ENCODE results near the gene KRT7. TPM values are rescaled to one million over a fixed set of nuclear protein-coding genes. Genes with fewer than 3 reads are reported as not detected.
"Not testable (repeated sequence)": the region's sequence is repeated elsewhere in the genome, so short reads cannot be mapped to it uniquely, and the experiment has no call there.

KRT7 gene
- total RNA-seq, 2 experiments from 2014 or later: 1.1 to 1.8 TPM

DNA sequence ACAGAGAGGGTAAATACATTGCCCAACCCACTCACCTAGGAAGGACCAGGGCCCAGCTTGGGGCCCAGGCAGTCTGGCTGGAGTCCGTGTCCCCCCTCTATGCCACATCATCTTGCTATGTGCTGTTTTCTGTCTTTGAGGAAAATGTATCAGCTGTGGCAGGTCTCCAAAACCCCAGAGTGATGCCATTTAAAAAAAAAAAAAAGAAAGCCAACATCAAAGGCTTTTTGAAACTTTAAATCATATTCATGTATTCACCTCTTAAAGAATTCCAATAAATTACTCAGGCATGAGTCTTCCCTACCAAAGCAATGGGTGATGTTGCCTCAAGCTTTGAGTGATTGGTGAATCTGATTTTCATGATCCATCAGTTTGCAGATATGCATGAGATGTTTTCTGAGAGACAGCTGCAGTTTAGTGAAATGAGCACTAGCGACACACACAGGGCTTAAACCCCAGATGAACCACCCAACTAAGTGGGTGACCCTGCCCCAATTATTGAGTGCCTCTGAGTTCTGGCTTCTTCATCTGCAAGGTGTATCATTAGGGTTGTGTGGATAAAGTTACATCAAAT is 52.2 kb downstream of the KRT7 start:
- CTCF ChIA-PET: no interaction called here
- POLR2A ChIA-PET: no interaction called here

- POLR2A ChIA-PET: no interaction called here
- CTCF ChIA-PET: no interaction called here
Measured at GRCh38 chr12:52285851-52286530, 52.9 kb downstream of the KRT7 start.

DNA sequence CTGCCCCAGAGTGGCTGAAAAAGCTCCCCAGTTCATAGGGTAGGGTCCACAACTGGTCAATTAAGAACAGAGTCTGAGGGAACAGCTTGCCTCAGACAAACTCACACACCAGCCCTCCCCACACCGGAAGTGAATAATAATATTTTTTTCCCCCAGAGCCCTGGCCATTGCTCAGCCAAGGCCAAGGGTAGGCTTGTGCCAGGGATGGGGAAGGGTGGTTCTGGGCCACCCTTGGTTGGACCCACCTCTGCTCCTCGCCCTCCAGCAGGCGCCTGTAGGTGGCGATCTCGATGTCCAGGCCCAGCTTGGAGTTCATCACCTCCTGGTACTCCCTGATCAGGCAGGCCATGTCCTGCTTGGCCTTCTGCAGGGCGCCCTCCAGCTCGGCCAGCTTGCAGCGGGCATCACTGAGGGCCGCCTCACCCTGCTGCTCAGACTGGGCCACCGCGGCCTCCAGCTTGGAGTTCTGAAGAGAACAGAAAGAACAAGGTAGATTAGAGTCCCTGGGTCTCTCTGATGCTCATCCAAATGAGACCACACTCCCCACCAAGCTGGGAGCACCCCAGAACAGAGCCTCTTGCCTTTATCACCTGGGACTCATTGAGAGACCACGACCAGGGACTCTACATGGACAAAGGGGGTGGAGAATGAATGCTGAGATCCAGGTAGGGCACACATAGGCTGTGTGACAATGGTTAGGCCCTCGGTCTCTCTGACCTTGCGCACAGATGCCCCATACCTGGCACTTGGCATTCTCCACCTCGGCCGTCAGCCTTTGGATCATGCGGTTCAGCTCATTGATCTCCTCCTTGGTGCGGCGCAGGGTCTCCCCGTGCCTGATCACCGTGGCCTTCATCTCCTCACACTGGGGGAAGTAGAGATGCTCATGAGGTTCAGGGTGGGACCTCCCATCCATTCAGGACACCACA is 54.1 kb downstream of the KRT7 start:
- POLR2A ChIA-PET, CTCF ChIA-PET: not testable (repeated sequence)

DNA sequence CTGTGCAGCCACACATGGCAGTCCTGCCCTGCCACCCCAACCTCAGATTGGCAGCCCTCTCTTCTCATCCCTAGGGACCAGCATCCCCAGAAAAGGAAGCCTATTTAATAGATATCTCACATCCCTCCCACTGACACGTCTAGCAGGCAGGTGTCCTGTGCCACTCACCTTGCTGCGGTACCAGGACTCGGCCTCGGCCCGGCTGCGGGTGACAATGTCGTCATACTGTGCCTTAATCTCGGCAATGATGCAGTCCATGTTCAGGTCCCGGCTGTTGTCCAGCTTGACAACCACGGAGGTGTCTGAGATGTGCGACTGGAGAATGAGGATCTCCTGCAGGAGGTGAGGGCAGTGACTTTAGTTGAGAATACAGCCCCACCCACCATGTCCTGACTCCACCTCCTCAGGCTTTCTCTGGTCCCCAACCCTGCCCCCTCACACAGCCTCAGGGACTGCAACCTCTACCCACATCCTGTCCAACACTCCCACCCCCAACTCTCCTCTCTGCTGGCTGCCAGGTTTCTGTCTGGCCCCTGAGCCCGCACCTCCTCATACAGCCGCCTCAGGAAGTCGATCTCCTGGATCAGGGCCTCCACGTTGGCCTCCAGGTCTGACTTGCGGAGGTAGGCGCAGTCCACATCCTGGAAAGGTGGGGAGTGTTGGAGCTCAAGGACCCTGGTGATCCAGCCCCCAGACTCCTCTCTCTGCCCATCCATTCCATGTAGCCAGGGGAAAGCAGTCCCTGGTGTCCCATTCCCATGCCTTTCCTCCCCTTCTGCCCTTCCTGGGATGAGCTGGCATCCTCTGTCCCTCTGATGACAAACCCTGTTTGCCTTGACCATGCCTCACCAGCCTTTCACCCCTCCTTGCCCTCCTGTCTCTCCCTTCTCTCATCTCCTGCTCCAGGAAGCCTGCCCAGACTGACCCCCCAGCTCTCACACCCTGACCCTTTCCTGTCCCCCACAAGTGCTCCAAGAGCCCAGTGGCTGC is 55.1 kb downstream of the KRT7 start:
- POLR2A ChIA-PET: interaction anchor here (0.6 kb wide), 1 partner anchor 92 kb away, joined by 3 read pairs; no protein-coding TSS in a partner anchor
- CTCF ChIA-PET: not testable (repeated sequence)

- CTCF ChIA-PET, POLR2A ChIA-PET: not testable (repeated sequence)
Measured at GRCh38 chr12:52290483-52291134, 57.6 kb downstream of the KRT7 start.

- POLR2A ChIA-PET: no interaction called here
Measured at GRCh38 chr12:52291267-52291935, 58.4 kb downstream of the KRT7 start, which contains the start of gene KRT81. Gene KRT81, minus strand, starts transcription at chr12:52291534. Its CDS starts 69 bp downstream, at chr12:52291465.

GRCh38 chr12:52293926-52294325 is 60.9 kb downstream of the KRT7 start:
- ChIA-PET POLR2A (no interaction called here), CTCF (interaction anchor here (1.9 kb wide), 1 partner anchor 15 kb away, joined by 7 read pairs; no protein-coding TSS in a partner anchor)

More at GRCh38 chr12:52291267-52291935, 58.4 kb downstream of the KRT7 start, which contains the start of gene KRT81:
- CTCF ChIA-PET: no interaction called here

GRCh38 chr12:52294803-52295202 is 61.8 kb downstream of the KRT7 start:
- POLR2A ChIA-PET: no interaction called here
- CTCF ChIA-PET: interaction anchor here (1.9 kb wide), 1 partner anchor 16 kb away, joined by 7 read pairs; no protein-coding TSS in a partner anchor

DNA sequence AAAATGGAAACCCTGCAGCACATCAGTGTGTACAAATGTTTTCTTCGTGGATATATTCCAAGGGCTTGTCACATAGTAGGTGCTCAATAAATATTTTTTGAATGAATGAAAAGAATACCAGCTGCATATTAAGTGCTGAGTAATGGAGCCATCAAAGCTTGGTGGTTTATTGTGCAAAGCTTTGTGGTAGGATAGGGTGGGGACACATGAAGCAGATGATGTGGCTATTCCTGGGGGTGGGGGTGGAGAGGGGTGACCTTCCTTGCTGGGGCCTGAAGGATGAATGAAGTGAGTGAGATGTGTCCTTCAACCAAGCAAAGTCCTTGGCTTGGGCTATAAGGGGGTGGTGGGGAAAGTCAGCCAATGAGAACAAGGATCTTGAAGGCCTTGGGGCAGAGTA is 62.6 kb downstream of the KRT7 start:
- ChIA-PET CTCF (interaction anchor here (1.9 kb wide), 1 partner anchor 17 kb away, joined by 7 read pairs; no protein-coding TSS in a partner anchor), POLR2A (no interaction called here)

GRCh38 chr12:52296572-52297215 is 63.7 kb downstream of the KRT7 start:
- ChIA-PET CTCF (interaction anchor here (1.1 kb wide), 1 partner anchor 18 kb away, joined by 4 read pairs; no protein-coding TSS in a partner anchor), POLR2A (no interaction called here)

Other genes with a start within 250 kb of the KRT7 start
- gene TAMALIN, start 226.3 kb upstream of the KRT7 start, total RNA-seq: 10 to 100 TPM; 13.8 to 14.5 TPM
- 10 to 100 TPM; 44.1 to 46.1 TPM for gene NR4A1, start 181.8 kb upstream of the KRT7 start, total RNA-seq
- 10 to 100 TPM; 50.0 to 50.4 TPM for gene ATG101, start 163.3 kb upstream of the KRT7 start, total RNA-seq
- not detected for gene SMIM41, start 153.5 kb upstream of the KRT7 start, total RNA-seq
- gene KRT80, start 41.2 kb upstream of the KRT7 start, total RNA-seq: not detected
- gene KRT86, start 41.4 kb downstream of the KRT7 start, total RNA-seq: not detected
- gene KRT81, start 58.3 kb downstream of the KRT7 start, total RNA-seq: not detected
- gene KRT83, start 88.2 kb downstream of the KRT7 start, total RNA-seq: not detected
- not detected for gene KRT85, start 134.2 kb downstream of the KRT7 start, total RNA-seq
- not detected for gene KRT84, start 152.4 kb downstream of the KRT7 start, total RNA-seq
- not detected for gene KRT82, start 173.1 kb downstream of the KRT7 start, total RNA-seq
- not detected for gene KRT75, start 201.1 kb downstream of the KRT7 start, total RNA-seq
- gene KRT6B, start 218.9 kb downstream of the KRT7 start, total RNA-seq: not detected
- not detected for gene KRT6C, start 240.6 kb downstream of the KRT7 start, total RNA-seq

Measured in activated CD8-positive, alpha-beta memory T cell treated with anti-CD3 and anti-CD28 coated beads for 36 hours (primary cell).